Neural cell (in vitro differentiated cells): ENCODE data around the gene UTP14A.

Source experiments
- MXI1 ChIP-seq: fragments of 450-650 bp; conservative IDR thresholded peaks from 2 replicates; pipeline ENCODE4 v1.6.1; 2014; ENCODE audit warnings: antibody characterized with exemption, mild to moderate bottlenecking; ENCODE audit not compliant: poor library complexity, severe bottlenecking
- POLR2AphosphoS5 ChIP-seq: IDR thresholded peaks from 2 replicates; pipeline ENCODE4 v1.6.1; 2012
- REST ChIP-seq: IDR thresholded peaks from 2 replicates; pipeline ENCODE4 v1.6.1; 2012; ENCODE audit warnings: borderline replicate concordance
- TF ChIP-seq, protein P1 (sequence below): fragments of 450-650 bp; IDR thresholded peaks from 2 replicates; pipeline ENCODE4 v1.5.1; 2014; ENCODE audit warnings: antibody characterized with exemption, mild to moderate bottlenecking, moderate library complexity; ENCODE audit not compliant: poor library complexity, severe bottlenecking

DNA sequence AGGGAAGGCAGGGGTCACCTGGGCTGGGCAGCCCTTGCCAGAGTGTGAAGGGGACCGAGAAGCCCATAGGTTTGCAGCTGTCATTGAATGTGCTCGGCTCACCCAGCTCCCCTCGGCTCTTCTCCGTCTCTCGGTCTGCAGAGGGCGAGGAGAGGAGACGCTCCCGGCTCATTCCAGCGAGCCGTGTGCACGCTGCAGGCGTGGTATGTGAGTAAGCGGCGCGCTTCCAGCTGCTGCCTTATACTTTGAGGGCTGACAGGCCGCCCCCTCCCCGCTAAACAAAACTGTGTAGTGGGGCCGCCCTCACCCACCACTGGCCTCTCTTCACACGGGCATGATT lies 53.5 kb downstream of the UTP14A start:
- TF ChIP-seq, protein P1, sequence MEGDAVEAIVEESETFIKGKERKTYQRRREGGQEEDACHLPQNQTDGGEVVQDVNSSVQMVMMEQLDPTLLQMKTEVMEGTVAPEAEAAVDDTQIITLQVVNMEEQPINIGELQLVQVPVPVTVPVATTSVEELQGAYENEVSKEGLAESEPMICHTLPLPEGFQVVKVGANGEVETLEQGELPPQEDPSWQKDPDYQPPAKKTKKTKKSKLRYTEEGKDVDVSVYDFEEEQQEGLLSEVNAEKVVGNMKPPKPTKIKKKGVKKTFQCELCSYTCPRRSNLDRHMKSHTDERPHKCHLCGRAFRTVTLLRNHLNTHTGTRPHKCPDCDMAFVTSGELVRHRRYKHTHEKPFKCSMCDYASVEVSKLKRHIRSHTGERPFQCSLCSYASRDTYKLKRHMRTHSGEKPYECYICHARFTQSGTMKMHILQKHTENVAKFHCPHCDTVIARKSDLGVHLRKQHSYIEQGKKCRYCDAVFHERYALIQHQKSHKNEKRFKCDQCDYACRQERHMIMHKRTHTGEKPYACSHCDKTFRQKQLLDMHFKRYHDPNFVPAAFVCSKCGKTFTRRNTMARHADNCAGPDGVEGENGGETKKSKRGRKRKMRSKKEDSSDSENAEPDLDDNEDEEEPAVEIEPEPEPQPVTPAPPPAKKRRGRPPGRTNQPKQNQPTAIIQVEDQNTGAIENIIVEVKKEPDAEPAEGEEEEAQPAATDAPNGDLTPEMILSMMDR, result no peak
- no peak for TF ChIP-seq POLR2AphosphoS5
- peak; percentile 60 for TF ChIP-seq MXI1
- no peak for TF ChIP-seq REST
